ENCODE data around the gene TFF3.

GRCh38 chr21:42336054-42336453 is 20.8 kb upstream of the TFF3 start:
- TF ChIP-seq CTCF (conservative IDR thresholded peaks at IDR 0.05; ENCODE audit: low read length) (no peak), EZH2phosphoT487 (IDR thresholded peaks at IDR 0.05; ENCODE audit: borderline replicate concordance) (no peak)
